Measurements from ENCODE around the gene TUBB. TPM values are rescaled to one million over a fixed set of nuclear protein-coding genes. Genes with fewer than 3 reads are reported as not detected.

TUBB gene
- total RNA-seq, 2 experiments from 2014 or later, result 1,638 to 1,703 TPM

Other genes starting within 250 kb of the TUBB start
- 100 to 1,000 TPM; 523 to 536 TPM for gene HLA-E, start 230.8 kb upstream of the TUBB start, total RNA-seq
- 10 to 100 TPM; 63.7 to 69.9 TPM for gene GNL1, start 163.9 kb upstream of the TUBB start, total RNA-seq
- gene PRR3, start 163.1 kb upstream of the TUBB start, total RNA-seq, result 10 to 100 TPM; 19.7 to 21.1 TPM
- 10 to 100 TPM; 72.2 to 79.6 TPM for gene ABCF1, start 148.9 kb upstream of the TUBB start, total RNA-seq
- gene PPP1R10, start 103.1 kb upstream of the TUBB start, total RNA-seq, result 10 to 100 TPM; 92.8 to 99.7 TPM
- 10 to 100 TPM; 43.2 to 43.6 TPM for gene MRPS18B, start 102.5 kb upstream of the TUBB start, total RNA-seq
- gene ATAT1, start 93.5 kb upstream of the TUBB start, total RNA-seq, result 10 to 100 TPM in 1 of 2 experiments, 1 to 10 TPM in 1; 10.0 to 10.5 TPM
- gene C6orf136, start 73.2 kb upstream of the TUBB start, total RNA-seq, result 10 to 100 TPM; 31.6 to 40.1 TPM
- 10 to 100 TPM; 38.5 to 41.0 TPM for gene DHX16, start 47.3 kb upstream of the TUBB start, total RNA-seq
- 100 to 1,000 TPM; 286 to 304 TPM for gene PPP1R18, start 33.7 kb upstream of the TUBB start, total RNA-seq
- 10 to 100 TPM; 41.7 to 44.6 TPM for gene NRM, start 29.4 kb upstream of the TUBB start, total RNA-seq
- gene MDC1, start 3.1 kb upstream of the TUBB start, total RNA-seq, result 10 to 100 TPM; 48.5 to 52.4 TPM
- gene FLOT1, start 22.3 kb downstream of the TUBB start, total RNA-seq, result 100 to 1,000 TPM; 314 to 317 TPM
- gene IER3, start 24.2 kb downstream of the TUBB start, total RNA-seq, result 10 to 100 TPM; 76.6 to 82.9 TPM
- gene DDR1, start 164.2 kb downstream of the TUBB start, total RNA-seq, result 1 to 10 TPM; 6.3 to 7.4 TPM
- 10 to 100 TPM; 30.0 to 30.1 TPM for gene GTF2H4, start 187.9 kb downstream of the TUBB start, total RNA-seq
- 10 to 100 TPM; 38.4 to 38.8 TPM for gene VARS2, start 193.9 kb downstream of the TUBB start, total RNA-seq
- gene SFTA2, start 211.8 kb downstream of the TUBB start, total RNA-seq, result not detected
- gene MUCL3, start 220.6 kb downstream of the TUBB start, total RNA-seq, result not detected